GM19240 (cell line): ENCODE data around the gene PRR9.

ENCODE experiments used
- DNase-seq: peaks from one replicate; pipeline ENCODE4 v3.0.0; 2011; ENCODE audit warnings: low spot score; ENCODE audit not compliant: insufficient read length

PRR9 gene

GRCh38 chr1:153262462-153263157, 45.2 kb downstream of the PRR9 start:
- DNase-seq = no peak

DNA sequence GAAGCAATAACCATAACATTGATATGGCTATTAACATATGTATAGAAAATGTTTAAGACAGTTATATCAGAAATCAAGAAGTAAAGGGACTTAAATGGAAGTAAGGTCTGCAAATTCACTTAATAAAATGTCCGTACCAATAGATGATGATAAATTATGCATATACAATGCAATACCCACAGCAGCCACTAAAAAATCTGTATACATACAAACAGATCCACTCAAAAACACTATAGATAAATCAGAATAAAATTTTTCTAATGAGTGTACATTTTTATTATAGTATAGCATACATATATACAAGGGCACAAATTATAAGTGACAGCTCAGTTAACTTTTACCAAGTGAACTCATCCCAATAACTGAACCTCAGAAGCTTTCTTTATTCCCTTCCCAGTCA, 48.1 kb downstream of the PRR9 start:
- no peak for DNase-seq
